GM23338 (cell line): Measurements from ENCODE around the gene S100A3.

Source experiments
- CTCF ChIP-seq, 2 experiments: fragments of 200-600 bp in 1 of 2; sonication (generic) in 1 of 2; conservative IDR thresholded peaks; 2 replicates each; pipeline versions ENCODE4 v1.5.1 to v1.6.1; 2016 to 2017; ENCODE audit warnings: antibody characterized with exemption in 2 of 2, low read depth in 2 of 2, mild to moderate bottlenecking in 2 of 2, moderate library complexity in 1 of 2
- EZH2 ChIP-seq: fragments of 200-600 bp; sonication (generic); IDR thresholded peaks from one replicate; pipeline ENCODE4 v1.8.0; 2017; ENCODE audit warnings: antibody characterized with exemption, mild to moderate bottlenecking, low read depth; ENCODE audit not compliant: unreplicated experiment
- POLR2AphosphoS5 ChIP-seq: IDR thresholded peaks from 2 replicates; pipeline ENCODE4 v1.6.1; 2016; ENCODE audit warnings: antibody characterized with exemption, low read depth
- REST ChIP-seq: IDR thresholded peaks from one replicate; pipeline ENCODE4 v1.6.1; 2018; ENCODE audit warnings: antibody characterized with exemption; ENCODE audit not compliant: unreplicated experiment
- STAT1 ChIP-seq: IDR thresholded peaks from one replicate; pipeline ENCODE4 v1.6.1; 2016; ENCODE audit warnings: antibody characterized with exemption; ENCODE audit not compliant: unreplicated experiment
- ZNF114 ChIP-seq: fragments of 250-450 bp; sonication (Bioruptor Pico); IDR thresholded peaks from 2 replicates; pipeline ENCODE4 v1.5.0; 2020; ENCODE audit warnings: mild to moderate bottlenecking, moderate library complexity
- ZNF331 ChIP-seq: fragments of 250-450 bp; sonication (Bioruptor Pico); IDR thresholded peaks from 2 replicates; pipeline ENCODE4 v1.5.0; 2020; ENCODE audit warnings: low read depth, mild to moderate bottlenecking, moderate library complexity

DNA sequence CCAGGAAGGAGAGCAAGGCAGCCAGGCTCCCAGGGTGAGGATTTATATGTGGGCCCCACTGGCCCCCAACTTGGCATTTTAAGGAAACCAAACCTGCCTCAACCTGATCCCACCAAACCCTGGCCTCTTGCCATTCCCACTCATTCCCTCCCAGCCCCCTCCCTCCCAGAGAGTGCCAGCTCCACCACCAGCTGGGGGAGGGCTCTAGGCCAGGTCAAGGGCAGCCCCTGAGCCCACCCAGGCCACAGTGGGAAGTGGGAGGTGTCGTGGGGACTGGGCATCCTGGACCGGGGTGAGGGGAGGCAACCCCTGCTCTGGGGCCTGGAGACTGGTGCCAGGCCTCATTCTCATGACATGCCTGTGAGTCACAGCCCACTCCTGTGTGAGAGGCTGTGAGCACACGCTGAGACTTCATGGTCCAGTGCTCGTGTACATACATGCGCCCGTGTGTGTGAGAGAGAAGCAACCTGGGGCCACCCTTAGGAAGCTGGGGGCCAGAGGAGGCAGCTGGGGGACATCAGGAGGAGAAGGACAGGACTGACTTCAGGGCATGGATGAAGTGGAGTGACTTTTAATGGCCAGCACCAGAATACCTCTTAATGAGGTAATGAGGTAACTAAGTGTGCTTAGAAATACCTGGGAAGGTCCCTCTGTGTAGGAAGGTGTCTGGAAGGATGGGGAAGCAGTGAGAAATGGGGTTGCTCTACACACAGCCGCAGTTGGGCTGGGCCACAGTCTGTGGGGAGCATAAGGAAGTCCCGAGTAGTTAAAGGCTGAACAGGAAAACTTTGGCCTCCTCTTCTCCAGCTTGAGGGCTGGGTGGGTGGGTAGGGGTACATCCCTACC, 16.7 kb upstream of the S100A3 start, which contains the start of gene S100A2:
- no peak for TF ChIP-seq CTCF (conservative IDR thresholded peaks at IDR 0.05; ENCODE audit: low read depth in 2 of 2)
- no peak for TF ChIP-seq POLR2AphosphoS5
- no peak for TF ChIP-seq REST
- no peak for TF ChIP-seq STAT1
- no peak for TF ChIP-seq EZH2
- no peak for TF ChIP-seq ZNF114
- no peak for TF ChIP-seq ZNF331
